GM12864 (cell line): ENCODE results near the gene C14orf180.

Source experiments
- DNase-seq: peaks from one replicate; pipeline ENCODE4 v3.0.0-alpha.2; 2011; ENCODE audit warnings: low read depth
- H3K4me3 ChIP-seq: 2 replicates; pipeline ENCODE4 v1.5.1; 2011; ENCODE audit warnings: mild to moderate bottlenecking, low read depth, low read length, control low read depth
- TF ChIP-seq, protein P1 (sequence below): IDR thresholded peaks from 2 replicates; pipeline ENCODE4 v1.5.1; 2011; ENCODE audit warnings: low read depth, mild to moderate bottlenecking, moderate library complexity, low read length, control low read depth, inconsistent platforms; ENCODE audit errors: missing control alignments

C14orf180 gene

DNA sequence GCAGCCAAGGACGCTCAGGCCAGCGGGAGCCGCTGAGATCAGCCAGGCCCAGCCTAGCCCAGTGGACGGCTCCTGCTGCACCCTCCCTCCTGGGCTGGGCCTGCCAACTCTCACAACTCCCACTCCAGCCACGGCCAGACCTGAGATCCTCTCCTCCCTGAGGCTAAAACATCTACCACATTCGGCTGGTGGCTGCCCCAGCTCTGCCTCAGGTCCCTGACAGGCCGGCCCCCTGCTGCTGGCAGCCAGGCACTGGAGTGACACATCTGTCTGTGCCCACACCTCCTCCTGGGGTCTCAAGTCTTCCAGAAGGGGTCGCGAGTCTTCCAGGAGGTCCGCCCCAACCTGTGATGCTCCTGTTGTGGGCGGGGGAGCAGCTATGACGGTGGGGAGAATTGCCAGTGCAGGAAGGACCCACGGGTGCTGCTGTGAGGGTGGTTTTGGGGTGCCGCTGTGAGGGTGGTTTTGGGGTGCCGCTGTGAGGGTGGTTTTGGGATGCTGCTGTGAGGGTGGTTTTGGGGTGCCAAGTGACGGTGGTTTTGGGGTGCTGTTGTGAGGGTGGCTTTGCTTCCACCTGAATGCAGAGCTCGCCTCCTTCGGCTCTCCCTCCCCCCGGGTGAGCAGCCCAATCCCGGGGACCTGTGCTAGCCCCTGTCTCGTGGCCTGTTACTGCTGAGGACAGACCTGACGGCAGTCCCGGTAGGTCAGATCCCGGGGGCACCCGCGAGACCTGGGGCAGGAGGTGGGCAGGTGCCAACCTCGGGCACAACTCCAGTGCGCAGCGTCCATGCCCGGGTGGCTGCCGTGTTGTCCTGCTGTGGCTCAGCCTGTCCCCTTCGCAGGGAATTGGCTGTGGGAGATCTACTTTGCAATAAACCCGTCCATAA lies 27.5 kb upstream of the C14orf180 start:
- TF ChIP-seq, protein P1, sequence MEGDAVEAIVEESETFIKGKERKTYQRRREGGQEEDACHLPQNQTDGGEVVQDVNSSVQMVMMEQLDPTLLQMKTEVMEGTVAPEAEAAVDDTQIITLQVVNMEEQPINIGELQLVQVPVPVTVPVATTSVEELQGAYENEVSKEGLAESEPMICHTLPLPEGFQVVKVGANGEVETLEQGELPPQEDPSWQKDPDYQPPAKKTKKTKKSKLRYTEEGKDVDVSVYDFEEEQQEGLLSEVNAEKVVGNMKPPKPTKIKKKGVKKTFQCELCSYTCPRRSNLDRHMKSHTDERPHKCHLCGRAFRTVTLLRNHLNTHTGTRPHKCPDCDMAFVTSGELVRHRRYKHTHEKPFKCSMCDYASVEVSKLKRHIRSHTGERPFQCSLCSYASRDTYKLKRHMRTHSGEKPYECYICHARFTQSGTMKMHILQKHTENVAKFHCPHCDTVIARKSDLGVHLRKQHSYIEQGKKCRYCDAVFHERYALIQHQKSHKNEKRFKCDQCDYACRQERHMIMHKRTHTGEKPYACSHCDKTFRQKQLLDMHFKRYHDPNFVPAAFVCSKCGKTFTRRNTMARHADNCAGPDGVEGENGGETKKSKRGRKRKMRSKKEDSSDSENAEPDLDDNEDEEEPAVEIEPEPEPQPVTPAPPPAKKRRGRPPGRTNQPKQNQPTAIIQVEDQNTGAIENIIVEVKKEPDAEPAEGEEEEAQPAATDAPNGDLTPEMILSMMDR = no peak
- DNase-seq = no peak
- H3K4me3 ChIP-seq = no peak overlapping the region

DNA sequence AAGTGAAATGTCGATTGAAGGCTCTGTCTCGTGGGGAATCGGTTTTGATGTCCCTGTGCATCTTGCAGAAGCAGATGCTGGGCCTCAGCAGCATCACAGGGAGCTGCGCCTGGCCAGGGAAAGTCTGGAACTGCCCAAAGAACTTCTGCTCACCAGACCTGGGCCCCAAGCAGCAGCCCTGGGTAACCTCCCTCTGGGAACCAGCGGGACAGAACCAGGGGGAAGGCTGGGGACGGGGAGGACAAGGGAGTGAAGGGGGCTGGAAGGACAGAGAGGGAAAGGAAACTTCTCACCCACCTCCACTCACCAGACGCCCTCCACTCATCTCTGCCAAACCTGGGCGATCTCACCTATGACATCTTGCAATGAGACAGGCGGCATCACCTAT lies 26.8 kb upstream of the C14orf180 start:
- DNase-seq = no peak
- TF ChIP-seq, protein P1 = no peak
- no peak overlapping the region for H3K4me3 ChIP-seq

DNA sequence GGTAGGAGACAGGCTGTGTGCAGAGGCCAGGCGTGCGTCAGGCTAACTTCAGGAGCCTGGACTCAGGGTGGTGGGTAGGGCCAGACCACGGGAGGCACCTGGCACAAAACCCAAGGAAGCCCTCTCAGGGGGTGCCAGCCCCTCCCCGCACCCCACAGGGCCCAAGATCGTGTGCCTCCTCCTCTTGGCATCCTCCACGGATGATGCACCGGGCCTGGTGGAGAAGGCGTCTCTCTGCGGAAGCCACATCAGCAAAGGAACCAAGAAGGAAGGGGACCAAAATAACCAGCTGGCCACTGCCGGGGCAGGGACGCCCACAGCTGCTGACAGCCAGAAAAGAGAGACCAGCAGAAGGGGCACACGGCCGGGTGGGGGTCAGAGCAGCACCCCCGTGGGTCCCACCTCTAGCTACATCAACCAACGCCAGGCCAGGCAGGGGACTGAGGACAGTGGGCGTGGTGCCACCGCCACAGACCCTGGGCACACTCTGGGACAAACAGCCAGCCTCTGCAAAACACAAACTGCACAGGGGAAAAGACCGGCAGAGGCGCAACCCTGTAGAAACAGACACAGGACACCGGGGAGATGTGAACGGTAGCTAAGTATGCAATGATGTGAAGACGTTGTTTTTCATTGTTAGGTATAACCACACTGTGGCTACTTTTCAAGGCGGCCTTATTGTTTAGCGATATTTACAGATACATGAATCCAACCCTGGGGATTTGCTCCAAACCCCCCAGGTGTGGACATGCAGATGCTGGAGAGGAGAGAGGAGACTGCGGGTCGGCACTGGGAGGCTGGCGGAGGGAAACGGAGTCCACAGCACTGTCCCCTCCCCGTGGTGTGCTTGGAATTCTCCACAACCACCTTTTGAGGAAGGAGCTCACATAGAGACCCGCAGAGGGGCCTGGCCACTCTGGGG lies 26.1 kb upstream of the C14orf180 start:
- no peak overlapping the region for H3K4me3 ChIP-seq
- DNase-seq = no peak
- TF ChIP-seq, protein P1 = no peak

DNA sequence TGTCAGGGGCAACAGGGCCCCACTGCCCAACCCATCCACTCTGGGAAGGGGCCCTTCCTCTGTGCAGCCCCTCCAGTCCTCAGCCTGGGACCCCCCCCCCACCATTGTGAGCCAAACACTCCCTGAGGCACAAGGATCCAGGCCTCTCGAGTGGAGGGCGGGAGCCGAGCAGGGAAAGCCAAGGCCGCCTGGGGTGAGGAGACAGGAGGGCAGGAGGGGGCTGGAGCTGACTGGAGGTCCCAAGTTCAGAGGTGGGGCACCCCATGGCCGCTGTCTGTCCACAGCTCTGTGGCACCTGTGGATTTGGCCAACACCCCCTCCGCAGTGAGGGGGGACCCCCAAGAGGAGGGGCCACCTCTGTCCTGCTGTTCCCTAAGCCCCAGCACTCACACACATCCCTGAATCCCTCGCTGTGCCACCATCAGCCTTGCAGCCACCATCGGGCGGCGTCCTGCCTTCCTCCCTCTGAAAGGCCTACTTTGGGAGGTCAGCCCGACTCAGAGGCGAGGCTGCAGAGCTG lies 25.4 kb upstream of the C14orf180 start:
- H3K4me3 ChIP-seq = no peak overlapping the region
- DNase-seq = no peak
- TF ChIP-seq, protein P1 = no peak

DNA sequence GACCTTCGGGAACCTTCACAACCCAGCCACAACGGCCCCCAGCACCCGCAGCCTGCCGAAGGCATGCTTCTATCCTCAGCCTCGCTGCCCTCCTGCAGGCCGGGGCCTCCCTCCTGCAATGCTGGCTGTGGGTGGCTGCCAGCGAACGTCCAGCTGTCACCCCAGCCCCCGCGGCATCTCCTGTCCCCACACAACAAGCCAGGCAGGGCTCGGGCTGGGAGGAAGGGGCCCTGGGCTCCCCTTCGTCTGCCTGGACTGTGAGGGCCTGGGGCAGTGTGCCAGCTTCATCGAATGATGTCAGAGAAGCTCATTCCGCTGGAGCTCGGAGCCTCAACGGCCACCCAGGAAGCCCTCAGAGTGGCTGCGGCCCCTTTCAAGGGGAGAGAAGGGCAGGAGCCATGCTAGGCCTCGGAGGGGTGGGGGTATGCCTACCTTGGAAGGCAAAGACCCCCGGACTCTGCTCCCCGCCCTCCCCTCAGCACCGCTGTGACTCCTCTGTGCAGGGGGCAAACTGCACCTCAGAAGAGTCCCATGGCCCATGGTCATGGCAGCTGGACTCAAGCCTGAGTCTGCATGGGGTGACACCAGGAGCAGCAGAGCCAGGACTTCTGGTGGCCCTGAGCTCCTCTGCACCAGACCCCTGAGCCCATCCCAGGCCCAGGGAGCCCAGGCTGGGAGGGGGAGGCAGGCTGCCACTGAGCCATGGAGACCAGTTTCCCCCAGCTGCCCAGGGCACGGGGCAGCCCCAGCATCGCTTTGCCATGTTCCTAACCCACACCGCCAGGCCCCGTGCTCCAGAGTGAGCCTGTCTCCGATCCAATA lies 24.7 kb upstream of the C14orf180 start:
- no peak for DNase-seq
- TF ChIP-seq, protein P1 = no peak
- no peak overlapping the region for H3K4me3 ChIP-seq
